H7 (cell line): Measurements from ENCODE around the gene BAG5. TPM values are rescaled to one million over a fixed set of nuclear protein-coding genes. Genes with fewer than 3 reads are reported as not detected.
"Not testable (repeated sequence)": the region's sequence is repeated elsewhere in the genome, so short reads cannot be mapped to it uniquely, and the experiment has no call there.

Experiments
- DNase-seq: peaks from one replicate; pipeline ENCODE4 v3.0.0; 2012
- H3K27me3 ChIP-seq: 2 replicates; pipeline ENCODE4 v1.6.0; 2011; ENCODE audit warnings: mild to moderate bottlenecking, low read length; ENCODE audit not compliant: control insufficient read depth, insufficient read depth
- H3K36me3 ChIP-seq: replicated peaks from 2 replicates; pipeline ENCODE4 v1.5.1; 2011; ENCODE audit warnings: low read length; ENCODE audit not compliant: control insufficient read depth, insufficient read depth
- H3K4me3 ChIP-seq: 2 replicates; pipeline ENCODE4 v1.5.1; 2011; ENCODE audit warnings: low read depth, mild to moderate bottlenecking, control low read depth, low read length, moderate library complexity; ENCODE audit not compliant: insufficient read depth
- total RNA-seq: library from RNA; depleted of rRNA; stranded (reverse); fragments of >200 nt; shearing (Covaris generic); gene quantifications from 2 replicates; pipeline ENCODE4 v1.2.3, GENCODE V29; 2014

Gene BAG5
- total RNA-seq, 1 experiment from 2014 or later = 17.7 TPM

DNA sequence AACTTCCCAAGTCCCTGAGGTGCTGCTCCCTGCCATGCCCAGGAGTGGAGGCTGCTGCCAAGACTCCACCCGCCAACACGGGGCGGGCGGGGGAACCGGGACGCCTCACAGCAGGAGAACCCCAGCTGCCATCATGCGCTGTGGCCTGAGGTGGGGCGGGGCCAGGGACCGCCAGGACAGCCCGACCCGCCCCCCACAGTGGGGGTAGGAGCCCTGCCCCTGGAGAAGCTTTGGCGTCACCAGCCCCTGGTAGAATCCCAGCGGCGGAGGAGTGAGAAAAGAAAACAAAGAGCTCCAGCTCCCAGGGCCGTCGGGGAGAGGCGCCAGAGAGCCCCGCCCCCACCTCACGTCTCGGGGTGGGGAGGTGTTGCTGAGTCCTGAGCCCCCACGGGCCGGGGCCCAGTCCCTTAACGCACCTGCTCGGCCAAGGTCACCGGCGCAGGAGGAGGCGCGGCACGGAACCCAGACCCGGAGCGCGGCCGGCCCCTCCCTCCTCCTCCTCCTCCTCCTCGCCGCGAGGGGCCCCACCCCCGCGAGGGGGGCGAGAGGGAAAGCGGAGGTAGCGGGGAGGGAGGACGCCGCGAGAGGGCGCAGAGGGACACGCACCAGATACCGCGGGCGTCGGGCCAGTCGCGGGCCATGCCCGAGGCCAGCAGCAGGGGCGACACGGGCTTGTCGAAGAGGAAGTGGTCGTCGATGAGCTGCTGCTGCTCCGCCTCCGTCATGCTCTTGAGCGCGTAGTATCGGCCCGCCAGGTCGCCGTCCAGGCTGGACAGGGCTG is 41.6 kb downstream of the BAG5 start:
- peaks cover 10% of the 10 kb centered on the region for H3K36me3 ChIP-seq
- peak overlapping the region; percentile 88 for H3K4me3 ChIP-seq
- DNase-seq = peak; percentile 97
- peaks cover 15% of the 10 kb centered on the region for H3K27me3 ChIP-seq

DNA sequence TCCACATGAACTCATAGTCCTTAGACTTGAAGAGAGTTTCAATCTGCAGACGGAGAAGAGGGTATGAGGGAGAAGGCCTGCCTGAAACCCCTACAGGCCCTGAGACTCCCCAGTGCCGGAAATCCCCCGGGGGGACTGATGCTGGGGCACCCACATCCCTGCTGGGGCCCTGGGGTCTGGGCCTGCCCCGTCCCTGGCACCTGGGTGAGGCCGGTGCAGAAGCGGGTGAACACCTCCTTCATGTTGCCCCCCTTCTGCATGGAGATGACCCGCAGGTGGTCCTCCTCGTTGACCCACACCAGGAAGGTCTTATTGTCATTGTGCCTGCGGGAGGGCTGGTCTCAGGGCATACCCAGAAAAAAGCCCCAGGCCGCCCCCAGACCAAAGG is 42.2 kb downstream of the BAG5 start:
- Histone ChIP-seq H3K27me3 (peaks cover 15% of the 10 kb centered on the region), H3K36me3 (peaks cover 10% of the 10 kb centered on the region), H3K4me3 (no peak overlapping the region)
- no peak for DNase-seq

DNA sequence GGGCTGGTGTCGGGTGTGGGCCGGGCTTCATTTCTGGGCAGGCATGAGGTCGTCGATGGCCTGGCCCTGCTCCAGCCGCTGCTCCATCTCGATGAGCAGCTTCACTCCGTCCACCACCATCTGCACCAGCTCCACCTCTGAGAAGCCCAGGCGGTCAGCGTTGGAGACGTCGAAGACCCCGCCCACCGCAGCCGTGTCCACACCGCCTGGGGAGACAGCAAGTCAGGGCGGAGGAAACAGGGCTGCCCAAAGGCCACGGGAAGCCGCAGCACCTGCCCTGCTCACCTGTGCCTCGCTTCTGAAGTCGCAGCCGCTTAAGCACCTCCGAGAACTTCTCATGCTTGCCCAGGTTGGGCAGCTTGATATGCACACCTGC is 42.6 kb downstream of the BAG5 start:
- H3K27me3 ChIP-seq = peaks cover 15% of the 10 kb centered on the region
- H3K36me3 ChIP-seq = peaks cover 10% of the 10 kb centered on the region
- no peak for DNase-seq
- H3K4me3 ChIP-seq = no peak overlapping the region

DNA sequence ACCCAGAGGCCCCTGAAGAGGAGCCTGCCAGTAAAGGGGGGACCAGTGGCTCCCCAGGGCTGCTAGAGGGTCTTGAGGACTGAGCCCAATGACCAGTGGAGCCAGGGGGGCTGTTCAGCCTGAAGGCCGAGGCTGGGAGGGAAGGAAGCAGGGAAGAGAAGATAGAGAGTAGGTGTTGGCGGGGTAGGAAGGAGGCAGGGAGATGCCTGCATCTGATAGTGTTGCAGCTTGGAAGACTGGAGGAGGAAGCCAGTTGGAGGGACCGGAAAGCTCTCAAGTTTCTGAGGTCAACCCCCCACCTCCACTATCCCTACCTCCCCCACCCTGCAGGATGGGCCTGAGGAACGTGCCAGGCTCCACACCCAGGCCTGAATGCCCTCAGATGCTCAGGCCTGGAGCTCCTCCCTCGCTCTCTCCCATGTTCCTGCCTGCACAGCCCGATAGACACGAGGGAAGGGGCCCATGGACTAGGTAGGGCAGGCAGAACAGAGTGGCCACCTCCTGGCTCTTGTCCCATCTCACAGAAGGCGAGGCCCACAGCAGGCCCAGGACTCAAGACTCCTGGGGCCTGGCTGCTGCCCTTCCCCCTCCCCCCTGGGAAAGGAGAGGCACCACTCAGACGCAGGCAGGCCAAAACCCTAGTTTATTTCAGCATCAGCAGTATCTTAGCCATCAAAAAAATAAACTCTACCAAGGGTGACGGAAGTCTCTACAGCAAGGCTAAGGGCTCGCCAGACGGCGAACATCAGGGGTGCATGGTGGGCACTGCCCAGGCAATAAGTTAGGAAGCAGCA is 43.2 kb downstream of the BAG5 start:
- peaks cover 10% of the 10 kb centered on the region for H3K36me3 ChIP-seq
- peaks cover 11% of the 10 kb centered on the region for H3K27me3 ChIP-seq
- no peak overlapping the region for H3K4me3 ChIP-seq
- DNase-seq = peak; percentile 66

DNA sequence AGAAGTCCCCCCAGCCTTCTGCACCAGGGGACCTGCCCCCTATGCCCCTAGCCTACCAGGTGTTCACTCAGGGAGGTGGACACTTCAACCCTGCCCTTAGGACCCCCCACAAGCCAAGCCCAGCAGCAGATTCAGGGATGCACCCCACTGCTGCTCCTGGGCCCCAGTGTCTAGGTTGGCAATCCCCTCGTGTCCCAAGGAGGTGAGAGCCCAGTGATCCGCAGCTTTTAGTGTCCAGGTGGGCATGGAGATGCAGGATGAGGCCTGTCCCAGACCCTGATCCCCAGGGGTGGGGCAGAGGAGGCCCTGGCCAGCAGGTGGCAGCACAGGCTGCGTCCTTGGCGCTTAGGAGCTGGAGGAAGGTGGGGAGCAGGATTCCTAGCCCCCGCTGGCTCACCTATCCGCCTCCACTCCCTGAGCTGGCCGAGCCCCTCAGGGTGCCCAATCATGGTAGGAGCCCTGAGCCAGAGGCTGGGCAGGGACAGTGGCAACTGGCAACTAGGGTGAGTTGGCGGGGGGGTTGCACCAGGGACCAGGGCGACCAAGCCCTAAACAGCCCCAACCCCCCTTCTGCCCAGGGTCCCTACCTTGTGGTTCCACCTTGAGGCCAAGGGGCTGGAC is 43.9 kb downstream of the BAG5 start:
- peak; percentile 98 for DNase-seq
- Histone ChIP-seq H3K27me3 (peaks cover 4% of the 10 kb centered on the region), H3K36me3 (peaks cover 10% of the 10 kb centered on the region), H3K4me3 (no peak overlapping the region)

DNA sequence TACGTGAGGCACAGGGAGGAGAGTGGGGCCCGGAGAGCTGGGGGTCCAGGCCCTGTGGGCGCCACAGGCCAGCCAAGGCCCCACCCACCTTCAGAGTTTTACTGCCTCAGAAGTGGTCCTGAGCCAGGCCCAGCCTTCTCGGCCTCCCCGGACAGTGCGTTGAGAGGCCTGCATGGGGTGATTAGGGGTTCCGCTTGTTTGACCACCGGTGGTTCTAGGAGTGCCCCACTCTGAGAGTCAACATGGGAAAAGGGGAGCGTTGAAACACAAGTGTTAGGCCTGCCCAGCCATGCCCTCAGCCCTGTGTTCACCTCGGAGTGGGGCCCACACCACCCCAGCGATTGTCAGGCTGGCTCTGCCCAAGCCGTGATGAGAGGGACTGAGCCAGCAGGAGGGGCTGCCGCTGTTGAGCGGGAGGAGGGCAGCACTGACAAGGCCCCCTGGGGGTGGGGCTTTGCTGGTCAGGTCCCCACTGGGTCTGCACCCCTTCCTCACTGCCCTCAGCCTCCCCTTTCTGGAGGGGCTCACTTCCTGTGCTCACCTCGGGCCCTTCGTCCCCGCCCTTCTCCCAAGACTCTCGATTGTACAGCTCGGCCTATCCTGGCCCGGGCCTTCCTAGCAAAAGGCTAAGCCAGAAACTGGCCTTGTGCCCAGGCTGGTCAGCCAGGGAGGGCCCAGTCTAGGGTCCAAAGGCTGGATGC is 44.6 kb downstream of the BAG5 start:
- Histone ChIP-seq H3K36me3 (peaks cover 10% of the 10 kb centered on the region), H3K4me3 (no peak overlapping the region), H3K27me3 (no peaks in the 10 kb centered on the region; the same call in 1 of the 2 replicates)
- peak; percentile 82 for DNase-seq

DNA sequence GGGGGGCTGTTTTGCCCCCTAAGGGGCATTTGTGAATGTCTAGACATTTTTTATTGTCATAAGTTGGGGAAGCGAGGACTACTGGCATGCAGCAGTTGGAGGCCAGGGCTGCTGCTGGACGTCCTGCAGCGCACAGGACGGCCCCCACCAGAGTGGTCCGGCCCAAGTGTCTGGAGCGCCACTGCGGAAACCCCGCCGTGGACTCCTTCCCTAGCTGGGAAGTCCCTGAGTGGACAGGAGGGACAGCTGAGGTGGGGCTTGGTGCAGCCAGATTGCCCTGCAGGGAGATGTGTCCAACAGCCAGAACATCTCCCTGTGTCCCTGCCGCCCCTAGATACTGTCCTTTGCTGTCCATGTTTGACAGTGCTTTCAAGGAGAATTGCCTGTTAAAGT is 45.3 kb downstream of the BAG5 start:
- peaks cover 10% of the 10 kb centered on the region for H3K36me3 ChIP-seq
- DNase-seq = peak; percentile 44
- no peaks in the 10 kb centered on the region for H3K27me3 ChIP-seq
- no peak overlapping the region for H3K4me3 ChIP-seq

DNA sequence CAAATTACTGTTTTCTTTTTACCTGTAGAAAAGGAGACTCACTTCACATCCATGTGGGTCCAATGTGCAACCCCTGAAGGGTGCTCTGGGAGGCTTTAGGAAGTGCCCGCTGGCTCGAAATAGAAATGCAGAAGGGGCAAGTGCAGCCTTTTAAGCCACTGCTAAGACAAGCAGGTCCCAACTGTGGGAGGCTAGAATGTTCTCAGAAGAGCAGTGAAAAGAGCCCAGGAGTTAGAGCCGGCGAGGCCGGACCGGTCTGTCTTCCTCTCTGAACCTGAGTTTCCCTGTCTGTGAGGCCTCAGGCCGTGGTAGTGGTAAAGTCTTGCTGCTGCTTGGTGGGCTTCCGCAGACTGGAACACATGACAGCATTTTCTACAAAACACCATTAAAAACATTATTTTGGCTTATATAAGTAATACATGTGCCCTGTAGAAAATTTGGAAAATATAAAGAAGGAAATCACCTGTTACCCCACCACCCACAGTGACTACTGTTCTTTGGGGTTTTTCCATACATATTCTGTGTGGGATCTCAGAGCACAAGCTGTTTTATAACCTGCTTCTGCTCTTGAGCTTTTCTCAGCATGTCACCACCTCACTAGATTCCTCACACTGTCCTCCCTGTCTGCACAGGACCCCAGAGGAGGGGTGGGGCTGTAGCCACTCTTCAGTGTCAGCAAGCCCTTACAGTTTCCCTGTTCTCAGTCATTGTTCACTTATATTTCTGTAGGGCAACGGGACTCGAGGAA is 45.9 kb downstream of the BAG5 start:
- Histone ChIP-seq H3K27me3 (no peaks in the 10 kb centered on the region), H3K4me3 (no peak overlapping the region), H3K36me3 (peaks cover 10% of the 10 kb centered on the region)
- DNase-seq = peak; percentile 66

DNA sequence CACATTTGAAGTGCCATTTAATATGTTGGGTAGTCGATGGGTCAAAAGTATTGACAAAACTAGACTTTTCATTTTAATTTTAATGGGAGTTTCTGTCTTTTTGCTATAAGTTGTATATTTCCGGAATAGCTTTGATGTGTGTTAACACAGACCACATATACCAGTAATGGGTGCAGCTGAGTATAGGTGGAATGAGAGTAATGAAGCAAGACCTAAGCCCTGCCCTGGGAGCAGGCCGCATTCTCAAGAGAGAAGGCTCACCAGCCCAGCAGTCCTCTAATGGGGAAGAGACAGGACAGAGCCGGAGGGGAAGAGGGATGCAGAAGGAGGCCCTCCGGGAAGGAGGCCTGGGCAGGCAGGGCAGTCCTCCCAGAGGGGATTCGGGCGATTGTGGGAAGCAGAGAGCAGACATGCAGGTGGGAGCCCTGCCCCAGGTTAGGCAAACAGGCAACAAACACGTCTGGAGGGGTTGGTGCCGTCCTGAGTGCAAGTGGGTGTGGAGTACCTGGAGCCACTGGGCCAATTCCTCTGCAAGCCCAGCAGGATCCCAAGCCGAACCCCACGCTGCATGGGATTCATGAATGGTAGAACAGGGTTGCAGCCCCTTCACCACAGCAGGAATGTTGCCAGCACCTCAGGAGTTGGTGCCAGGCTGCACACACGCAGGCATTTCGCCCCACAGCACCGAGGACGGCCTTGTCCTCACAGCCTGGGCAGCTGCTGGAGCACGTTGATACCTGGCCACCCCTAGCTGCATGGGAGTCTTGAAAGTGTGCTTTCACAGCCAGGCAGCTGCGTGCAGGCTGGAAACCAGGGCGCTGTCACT is 47.6 kb downstream of the BAG5 start:
- H3K36me3 ChIP-seq = peaks cover 5% of the 10 kb centered on the region
- peak; percentile 57 for DNase-seq

DNA sequence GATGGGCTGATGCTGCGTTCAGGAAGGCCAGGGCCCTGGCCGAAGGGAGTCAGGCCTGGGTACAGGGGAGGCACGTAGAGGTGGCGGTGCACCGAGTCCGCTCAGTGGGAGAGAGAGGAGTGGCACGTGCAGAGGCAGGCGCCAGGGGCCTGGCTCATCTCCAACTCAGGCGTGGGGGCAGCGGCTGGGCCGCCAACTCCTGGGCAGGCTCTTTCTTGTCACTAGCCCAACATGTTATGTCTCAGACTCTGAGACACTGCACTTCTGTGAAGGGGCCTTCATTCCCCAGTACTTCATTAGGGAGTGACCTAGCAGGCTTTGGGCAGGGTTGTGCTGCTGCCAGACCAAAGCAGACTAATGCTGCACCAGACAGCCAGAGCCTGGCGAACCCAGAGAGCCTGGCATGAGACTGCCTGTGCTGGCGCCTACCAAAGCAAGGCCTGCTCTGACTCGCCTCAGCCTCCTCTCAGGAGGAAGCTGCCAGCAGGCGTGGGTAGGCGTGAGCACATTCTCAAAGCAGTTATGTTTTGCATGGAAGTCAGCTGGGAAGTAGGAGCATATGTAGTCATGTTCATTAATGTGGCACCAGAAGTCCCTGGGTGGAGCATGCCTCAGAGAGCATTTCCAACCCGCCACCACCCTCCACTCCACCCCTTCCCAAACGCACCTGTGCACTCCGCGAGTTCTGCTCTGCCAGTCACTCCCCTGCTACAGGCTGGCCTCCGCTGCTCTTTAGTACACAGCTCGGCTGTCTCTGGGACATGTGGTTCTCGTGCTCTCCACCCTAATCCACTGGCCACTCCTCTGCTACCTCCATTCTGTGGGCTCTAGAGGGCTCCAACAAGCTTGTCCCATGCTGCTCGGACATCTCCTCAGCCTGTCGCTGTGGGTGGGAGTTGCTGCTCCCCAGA is 49.5 kb downstream of the BAG5 start:
- DNase-seq = peak; percentile 65
- Histone ChIP-seq H3K36me3 (no peaks in the 10 kb centered on the region; the same call in 1 of the 2 replicates), H3K4me3 (no peak overlapping the region), H3K27me3 (no peaks in the 10 kb centered on the region)

More for the DNA sequence above, 47.6 kb downstream of the BAG5 start:
- Histone ChIP-seq H3K4me3 (no peak overlapping the region), H3K27me3 (no peaks in the 10 kb centered on the region)

DNA sequence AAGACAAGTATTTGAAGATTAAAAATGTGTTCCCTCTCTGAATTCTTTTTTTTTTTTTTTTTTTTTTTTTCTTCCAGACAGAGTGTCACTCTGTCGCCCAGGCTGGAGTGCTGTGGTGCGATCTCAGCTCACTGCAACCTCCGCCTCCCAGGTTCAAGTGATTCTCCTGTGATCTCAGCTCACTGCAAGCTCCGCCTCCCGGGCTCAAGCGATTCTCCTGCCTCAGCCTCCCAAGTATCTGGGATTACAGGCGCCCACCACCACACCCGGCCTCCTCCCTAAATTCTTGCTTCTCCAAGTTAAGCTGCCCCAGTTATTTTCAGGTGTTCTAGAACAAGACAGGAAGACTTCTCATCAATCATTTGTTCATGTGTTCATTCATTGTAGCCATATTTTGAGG is 50.3 kb downstream of the BAG5 start:
- H3K4me3 ChIP-seq, H3K27me3 ChIP-seq, H3K36me3 ChIP-seq, DNase-seq: not testable (repeated sequence)
